HG02571 (cell line): Measurements from ENCODE around the gene PHF2.

Experiments
- ATAC-seq: cut with Tn5 transposase; IDR thresholded peaks from one replicate; pipeline ENCODE4 v1.9.1; 2021; ENCODE audit warnings: mild to moderate bottlenecking, moderate library complexity; ENCODE audit not compliant: unreplicated experiment

Gene PHF2

DNA sequence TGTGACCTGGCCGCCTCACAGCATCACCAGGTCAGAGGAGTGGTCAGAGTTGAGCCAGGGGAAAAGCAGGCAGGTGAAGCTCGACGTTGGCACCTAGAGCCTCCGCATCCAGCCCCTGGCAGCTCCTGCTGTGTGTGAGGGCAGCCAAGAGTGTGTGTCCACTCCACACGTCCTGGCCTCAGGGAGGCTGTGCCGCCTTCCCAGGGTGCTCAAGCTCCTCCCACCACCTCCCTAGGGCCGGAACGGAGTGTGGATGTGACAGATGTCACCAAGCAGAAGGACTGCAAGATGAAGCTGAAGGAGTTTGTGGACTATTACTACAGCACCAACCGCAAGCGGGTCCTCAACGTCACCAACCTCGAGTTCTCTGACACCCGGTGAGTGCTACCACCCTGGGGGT, 72.5 kb downstream of the PHF2 start:
- ATAC-seq = no peak

DNA sequence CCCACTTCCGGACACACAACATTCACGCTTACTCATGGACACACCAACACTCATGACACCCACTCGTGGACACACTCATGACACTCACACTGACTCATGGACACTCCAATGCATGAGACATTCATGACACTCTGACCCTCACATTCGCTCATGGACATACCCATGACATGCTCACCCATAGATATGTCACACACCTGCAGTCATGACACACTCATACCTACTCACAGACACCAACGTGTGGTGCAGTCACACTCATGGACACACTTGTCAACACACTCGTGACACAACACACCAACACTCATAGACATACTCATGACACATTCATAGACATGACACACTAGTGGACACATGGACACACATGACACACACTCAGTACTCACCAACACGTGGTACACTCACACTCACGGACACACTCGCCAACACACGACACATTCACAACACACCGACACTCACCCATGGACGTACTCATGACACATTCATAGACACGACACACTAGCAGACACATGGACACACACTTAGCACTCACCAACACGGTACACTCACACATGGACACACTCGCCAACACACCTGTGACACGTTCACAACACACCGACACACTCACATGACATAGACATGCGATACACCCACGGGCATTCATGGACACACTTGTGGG, 73.4 kb downstream of the PHF2 start:
- no peak for ATAC-seq

DNA sequence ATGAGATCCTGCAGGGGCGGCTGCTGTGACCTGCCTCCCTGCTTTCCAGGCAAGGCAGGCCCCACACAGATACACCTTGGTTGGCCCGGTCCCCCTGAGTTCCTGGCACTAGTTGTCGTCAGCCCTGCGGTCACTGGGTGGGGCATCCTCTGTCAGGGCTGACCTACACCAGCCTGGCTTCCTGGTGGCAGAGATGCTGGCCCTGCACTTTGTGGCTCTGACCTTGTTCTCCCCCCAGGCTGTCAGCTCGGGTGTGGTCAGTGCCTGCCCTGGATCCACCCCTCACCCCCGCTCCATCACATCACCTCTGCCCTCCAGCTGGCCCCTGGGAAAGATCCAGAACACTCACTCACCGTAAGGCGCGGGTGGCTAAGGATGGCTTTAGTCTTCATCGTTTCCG, 74.1 kb downstream of the PHF2 start:
- no peak for ATAC-seq

DNA sequence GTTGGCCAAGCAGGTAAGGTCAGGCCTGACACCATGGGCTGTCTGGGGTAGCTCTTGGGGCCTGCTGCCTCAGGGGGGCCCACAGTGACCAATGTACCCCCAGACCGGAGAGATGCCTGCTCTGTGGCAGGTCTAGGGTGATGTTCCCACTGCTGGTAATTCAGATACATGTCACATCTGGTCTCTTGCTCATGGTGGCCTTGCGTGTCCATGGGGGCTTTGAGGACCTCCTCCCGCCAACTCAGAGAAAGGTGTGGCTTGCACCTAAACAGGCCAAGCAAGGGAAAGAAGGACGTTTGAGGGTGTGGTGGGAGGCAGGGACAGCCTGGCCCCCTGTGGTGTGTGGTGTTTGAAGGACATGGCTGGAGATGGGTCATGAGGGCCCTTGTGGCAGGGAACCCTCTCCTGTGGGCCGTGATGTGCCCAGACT, 75.2 kb downstream of the PHF2 start:
- no peak for ATAC-seq

DNA sequence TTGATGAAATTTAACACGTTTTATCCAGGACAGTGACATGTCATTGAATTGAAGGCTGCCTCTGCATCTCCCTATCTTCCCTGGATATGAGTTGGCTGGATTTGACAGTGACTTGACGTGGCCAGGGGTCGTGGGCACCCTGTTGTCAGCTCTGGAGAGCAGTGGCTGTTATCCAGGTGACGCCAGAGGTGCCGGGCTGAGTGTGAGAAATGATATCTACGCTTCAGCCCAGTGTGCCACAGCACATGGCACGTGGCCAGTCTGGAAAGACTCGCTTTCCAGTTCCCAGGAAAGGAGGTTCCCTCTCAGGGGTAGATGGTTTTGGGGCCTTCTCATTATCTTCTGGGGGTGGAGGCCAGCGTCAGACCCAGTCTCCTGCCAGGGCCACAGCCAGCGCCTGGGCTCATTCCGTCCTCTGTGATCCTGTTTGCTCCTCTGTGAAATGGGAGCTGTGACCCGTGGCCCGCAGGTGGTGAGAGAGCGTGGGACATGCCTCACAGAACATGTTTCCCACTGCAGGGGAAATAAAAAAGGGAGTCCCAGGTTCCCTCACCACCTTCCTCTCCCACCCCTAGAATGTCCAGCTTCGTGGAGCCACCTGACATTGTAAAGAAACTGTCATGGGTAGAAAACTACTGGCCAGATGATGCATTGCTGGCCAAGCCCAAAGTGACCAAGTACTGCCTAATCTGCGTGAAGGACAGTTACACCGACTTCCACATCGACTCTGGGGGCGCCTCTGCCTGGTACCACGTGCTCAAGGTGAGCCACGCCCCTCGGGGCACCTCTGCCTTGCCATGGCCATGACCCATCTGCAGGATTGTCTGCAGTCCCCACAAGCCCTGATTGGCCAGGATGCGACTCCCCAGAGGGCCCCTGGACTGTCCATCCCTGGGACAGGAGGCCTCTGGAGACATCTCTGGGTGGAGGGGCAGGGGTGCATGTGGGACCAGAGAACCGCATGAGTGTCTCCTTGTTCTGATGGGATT, 76.5 kb downstream of the PHF2 start:
- no peak for ATAC-seq

DNA sequence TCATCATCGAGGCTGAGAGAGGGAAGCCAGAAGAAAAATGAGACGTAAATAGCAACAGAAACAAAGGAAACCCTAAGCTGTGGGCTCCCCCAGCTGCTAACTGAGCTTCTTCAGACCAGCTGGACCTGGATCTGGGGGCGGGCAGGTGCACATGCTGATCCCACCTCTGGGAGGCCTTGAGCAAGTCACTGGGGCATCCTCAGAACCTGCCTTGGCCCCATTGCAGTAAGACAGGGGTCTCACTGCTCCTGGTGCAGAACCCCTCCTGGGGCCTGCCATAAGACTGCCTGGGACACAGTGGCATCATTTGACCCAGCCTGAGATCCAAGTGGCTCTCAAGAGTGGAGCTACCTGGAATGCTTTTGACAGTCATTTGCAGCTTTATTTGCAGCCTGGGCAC, 77.4 kb downstream of the PHF2 start:
- ATAC-seq = no peak

DNA sequence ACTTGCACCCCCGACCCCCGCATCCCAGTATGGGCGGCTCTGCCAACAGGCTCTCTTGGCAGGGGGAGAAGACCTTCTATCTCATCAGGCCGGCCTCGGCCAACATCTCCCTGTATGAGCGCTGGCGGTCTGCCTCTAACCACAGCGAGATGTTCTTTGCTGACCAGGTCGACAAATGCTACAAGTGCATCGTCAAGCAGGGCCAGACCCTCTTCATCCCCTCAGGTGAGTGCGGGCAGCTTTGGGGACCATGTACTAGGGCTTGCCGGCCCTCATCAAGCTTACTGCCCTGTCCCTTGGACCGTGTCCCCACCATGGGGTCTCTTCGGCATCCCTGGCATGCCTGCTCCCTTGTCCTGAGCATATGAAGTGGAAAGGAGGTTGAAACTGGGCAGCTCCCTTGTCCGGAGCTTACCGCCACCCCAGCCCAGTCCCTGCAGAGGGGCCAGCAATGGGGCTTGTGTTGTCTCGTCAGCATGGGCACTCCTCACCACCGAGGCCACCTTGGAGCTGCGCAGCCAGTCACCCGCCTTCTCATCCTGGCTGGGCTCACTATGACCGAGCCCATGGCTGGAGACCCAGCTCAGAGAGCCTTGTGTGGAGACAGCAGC, 78.1 kb downstream of the PHF2 start:
- ATAC-seq = no peak

DNA sequence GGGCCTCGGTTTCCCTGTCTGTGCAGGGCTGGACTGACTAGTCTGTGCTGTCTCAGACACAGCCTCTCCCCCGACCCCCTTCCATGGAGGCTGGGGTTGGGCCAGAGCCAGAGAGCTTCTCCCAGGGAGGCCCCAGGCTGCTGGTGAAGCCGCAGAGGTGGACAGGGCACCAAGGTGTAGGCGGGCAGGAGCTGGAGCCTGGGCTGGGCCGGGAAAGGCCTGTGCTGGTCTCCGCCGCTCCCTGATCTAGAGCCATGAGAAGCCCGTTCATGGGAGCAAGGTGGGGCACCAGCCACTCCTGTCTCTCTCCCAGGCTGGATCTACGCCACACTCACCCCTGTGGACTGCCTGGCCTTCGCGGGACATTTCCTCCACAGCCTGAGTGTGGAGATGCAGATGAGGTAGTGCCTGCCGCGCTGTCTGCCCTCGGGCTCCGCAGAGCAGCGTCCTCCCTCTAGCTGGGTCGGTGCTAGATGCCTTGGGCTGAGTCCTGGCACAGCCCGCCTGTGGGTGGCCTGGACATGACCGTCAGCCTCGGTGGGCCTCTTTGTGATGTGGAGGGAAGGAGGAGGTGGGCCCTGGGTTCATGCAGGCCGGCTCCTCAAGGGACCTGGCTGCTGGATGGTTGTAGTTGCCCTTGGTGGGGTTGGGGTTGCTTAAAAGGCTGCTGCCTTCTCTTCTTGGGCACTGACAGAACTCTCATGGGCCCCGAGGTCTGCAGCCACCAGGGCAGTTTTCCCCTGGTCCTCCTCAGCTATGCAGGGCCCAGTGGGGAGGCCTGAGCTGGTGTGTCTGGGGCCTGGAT, 79.4 kb downstream of the PHF2 start:
- ATAC-seq = no peak

DNA sequence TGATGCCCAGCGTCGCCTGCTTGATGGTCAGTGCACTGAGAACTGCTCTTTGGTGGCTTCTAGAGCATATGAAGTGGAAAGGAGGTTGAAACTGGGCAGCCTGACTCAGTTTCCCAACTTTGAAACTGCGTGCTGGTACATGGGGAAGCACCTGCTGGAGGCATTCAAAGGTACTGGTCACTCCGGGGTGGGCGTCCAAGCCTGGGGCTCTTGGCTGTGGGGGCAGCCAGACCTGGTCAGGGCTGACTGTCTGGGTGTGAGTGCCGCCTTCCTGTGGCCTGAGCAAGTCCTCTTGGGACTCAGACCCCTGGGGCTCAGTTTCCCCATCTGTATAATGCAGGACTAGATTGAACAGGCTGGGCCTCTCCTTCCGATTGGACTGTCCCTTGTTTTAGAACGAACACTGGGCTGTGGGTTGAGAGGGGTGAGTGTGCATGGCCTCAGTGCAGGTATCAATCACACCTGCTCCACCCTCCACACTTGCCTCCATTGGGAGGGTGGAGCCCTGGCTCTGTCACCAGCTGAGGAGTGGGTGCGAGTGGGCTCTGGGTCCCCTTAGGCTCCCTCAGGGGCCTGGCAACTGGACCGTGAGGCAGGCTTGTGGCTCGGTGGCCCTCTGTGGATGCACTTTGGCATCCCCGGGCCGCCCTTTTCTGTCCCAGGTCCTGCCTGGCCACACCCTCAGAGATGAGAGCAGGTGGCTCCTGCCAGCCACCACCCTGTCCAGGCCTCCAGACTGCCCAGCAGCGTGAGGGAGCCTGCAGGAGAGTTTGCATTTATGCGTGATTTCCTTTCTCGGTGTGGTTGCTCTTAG, 80.2 kb downstream of the PHF2 start:
- no peak for ATAC-seq

DNA sequence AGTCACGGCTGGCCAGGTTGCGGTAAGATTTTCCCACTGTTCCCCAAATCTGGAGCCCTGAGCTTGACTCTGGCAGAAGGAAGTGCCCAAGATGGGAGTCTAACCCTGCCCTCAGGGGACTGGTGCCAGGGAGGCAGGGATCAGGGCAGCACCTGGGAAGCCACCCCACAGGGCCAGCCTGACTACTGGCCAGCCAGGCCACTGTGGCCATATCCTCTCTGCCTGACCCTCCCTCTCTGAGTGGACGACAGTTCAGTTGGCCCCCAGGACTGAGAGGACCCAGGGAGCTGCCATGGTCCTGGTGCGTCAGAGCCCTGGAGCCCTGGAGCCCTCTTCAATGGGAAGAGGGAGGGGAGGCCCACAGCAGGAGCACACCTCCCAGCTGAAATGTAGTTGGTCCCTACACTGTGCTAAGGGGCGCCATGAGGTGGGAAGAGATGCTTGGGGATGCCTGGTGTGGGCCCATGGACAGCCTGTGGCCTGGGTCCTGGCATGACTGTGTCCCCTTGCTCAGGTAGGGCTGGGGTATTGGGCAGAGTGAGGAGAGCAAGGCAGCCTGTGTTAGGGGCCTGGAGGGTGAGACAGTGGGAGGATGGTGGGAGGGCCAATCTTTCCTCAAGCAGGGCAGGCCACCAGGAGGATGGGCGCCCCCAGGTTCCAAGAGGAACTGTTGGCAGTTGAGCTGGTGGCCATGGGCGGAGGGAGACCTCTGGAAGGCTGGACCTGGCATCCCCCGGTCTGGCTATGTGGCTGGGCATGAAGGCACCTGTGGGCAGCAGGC, 81.1 kb downstream of the PHF2 start:
- no peak for ATAC-seq

DNA sequence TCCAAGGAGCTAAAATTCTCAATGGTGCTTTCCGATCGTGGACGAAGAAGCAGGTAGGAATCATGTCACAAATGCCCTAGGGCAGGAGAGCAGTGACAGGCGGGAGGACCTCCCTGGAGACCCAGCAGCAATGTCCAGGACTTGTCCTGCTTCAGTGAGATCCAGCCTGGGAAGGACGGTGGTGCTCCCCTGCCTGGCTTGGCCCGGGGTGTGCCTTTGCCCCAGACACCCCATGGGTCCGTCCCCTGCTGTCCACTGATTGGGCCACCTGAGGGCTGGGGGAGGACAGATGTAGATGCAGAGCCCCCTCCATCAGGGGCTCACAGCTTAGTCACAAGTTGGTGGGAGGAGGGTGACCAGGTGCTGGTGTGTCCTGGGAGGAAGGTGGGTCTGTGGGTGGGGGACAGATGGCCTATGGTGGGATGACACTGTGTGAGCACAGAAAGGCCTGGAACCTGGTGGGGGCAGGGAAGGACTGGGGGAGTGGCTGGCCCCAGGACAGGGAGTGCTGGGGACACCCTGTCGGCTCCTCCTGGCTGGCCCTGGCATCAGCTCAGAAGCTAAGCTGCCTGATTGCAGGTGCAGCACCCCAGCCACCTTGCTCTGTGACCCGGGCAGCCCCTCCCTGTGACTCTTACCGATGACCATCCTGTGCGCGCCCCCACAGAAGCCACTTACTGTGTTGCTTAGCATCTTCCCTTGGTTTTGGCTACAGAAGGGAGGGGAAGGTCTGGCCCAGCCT, 82.0 kb downstream of the PHF2 start:
- ATAC-seq = no peak

DNA sequence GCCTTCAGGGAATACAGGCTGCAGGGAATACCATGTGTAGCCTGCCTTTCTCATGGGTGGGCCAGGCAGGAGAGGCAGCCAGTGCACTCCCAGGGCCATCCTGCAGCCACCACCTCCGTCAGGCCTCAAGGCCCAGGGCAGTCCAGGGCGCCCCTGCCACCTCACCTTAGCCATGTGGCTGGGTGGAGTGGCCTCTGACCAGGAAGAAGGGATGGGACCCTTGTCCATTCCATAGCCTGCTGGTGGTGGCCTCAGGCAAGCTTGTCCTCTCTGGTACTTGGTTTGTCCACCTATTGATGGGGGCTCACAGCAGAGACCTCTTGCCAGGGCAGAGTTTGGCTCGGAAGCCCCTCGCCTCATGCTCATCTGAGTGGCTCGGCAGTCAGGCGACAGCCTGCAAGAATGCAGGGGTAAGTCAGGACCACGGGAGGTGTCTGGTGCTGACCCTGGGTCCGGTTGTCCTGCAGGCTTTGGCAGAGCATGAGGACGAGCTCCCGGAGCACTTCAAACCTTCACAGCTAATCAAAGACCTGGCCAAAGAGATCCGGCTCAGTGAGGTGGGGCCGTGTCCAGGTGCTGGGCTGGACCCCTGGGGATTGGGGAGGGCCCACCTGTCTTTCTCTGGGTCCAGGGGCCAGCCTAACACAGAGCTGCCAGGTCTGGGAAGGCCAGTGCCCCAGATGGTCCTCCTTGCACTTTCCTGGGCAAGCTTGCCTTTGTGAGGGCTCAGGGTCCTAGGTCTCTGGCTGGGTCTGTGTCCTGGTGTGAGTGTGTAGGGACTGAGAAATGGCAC, 82.9 kb downstream of the PHF2 start:
- no peak for ATAC-seq

DNA sequence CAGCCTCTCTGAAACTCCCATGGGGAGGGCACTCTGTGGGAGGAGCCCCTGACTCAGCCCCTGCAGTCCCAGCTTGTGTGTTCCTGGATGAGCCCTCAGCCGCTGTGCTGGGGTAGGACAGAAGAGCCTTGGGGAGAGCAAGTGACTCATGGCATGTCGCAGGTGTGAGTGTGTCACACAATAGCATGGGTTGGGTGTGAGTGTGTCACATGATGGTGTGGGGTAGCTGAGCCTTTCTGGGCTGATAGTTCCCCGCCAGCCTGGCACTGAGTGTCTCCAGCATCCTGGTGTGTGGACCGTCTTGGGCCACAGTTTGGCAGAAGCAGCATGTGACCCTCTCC, 83.4 kb downstream of the PHF2 start:
- ATAC-seq = no peak

DNA sequence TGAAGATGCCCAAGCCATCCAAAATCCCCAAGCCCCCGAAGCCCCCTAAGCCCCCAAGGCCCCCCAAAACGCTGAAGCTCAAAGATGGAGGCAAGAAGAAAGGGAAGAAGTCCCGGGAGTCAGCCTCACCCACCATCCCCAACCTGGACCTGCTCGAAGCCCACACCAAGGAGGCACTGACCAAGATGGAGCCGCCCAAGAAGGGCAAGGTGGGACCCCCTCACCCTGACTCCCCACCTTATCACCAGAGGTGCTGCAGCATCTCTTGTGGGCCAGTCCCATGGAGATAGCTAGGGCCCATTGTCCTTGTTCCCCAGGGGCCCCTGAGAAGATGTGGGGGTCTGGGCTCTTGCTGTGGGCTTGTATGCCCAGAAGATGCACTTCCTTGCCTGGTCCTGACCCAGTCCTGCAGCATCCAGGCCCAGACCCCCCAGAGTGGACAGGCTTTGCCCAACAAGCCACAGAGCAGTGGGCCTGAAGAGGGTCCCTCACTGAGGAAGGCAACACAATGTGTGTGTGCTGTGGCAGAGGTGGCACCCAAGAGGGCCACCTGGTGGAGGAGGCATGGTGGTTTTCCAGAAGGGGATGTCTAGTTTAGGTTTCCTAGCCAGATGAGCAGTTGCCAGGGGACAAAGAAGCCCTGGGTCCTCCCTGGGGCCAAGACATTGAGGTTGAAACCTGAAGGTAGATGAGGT, 84.1 kb downstream of the PHF2 start:
- no peak for ATAC-seq

DNA sequence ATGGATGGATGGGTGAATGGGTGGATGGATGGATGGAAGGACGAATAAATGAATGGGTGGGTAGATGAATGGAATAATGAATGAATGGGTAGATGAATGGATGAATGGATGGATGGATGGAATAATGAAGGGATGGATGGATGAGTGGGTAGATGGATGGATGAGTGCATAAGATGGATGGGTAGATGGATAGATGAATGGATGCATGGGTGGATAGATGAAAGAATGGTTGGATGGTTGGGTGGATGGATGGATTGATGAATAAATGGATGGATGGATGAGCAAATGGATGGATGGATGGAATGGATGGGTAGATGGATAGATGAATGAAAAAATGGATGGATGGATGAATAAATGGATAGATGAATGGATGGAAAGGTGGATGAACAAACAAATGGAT, 85.2 kb downstream of the PHF2 start:
- no peak for ATAC-seq

DNA sequence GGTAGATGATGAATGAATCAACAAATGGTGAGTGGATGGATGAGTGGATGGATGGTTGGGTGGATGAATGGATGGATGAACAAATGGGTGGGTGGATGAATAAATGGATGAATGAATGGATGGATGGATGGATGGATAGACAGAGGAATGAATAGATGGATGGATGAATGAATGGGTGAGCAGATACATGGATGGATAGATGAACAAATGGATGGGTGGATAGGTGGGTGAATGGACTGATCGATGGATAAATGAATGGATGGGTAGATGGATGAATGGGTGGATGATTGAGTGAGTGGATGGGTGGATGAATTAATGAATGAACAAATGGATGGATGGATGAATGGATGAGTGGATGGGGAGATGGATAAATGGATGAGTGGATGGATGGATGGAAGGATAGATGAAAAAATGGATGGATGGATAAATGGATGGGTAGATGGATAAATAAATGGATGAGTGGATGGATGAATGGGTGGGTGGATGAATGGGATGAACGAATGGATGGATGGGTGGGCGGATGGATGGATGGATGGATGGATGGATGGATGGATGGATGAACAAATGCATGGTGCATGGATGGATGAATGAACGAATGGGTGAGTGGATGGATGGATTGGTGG, 85.7 kb downstream of the PHF2 start:
- no peak for ATAC-seq

DNA sequence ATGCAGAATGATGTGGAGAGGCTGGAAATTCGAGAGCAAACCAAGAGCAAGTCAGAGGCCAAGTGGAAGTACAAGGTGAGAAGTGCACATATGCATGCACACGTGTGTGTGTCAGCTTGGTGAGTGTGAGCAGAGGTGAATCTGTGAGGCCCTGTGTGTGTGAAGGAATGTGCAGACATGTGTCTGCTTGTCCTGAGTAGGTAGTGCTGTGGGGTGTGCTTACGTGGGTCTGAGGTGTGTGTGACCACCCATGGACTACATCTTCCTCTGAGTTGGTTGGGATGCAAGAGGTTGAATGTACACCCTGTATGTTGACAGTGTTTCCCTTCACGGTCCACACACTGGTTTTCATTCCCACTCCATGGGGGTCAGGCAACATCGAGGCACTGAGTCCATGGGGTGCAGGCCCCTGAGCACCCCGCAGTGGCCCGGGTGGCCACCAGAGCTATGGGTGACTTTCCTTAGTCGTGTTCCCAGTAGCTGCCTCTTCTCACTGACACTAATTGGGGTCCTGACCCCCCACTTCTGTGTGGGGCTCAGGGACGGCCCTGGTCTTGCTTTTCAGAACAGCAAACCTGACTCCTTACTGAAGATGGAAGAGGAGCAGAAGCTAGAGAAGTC, 86.7 kb downstream of the PHF2 start:
- no peak for ATAC-seq
